Neural cell (in vitro differentiated cells): Measurements from ENCODE around the gene ZC3H12D. TPM values are rescaled to one million over a fixed set of nuclear protein-coding genes. Genes with fewer than 3 reads are reported as not detected.

ENCODE experiments used
- H2AFZ ChIP-seq: fragments of 200-600, 300-800 bp; sonication (generic), shearing (Covaris generic); 2 replicates; pipeline ENCODE4 v1.6.0; 2014; ENCODE audit warnings: low read depth, mild to moderate bottlenecking, antibody characterized with exemption, low read length, moderate library complexity
- H3F3A ChIP-seq: fragments of 200-600 bp; shearing (Covaris generic); 2 replicates; pipeline ENCODE4 v1.6.1; 2016; ENCODE audit warnings: mild to moderate bottlenecking, moderate library complexity, mixed read lengths, antibody characterized with exemption, low read length; ENCODE audit not compliant: insufficient read depth, poor library complexity, severe bottlenecking
- H3K27ac ChIP-seq: fragments of 200-600, 300-800 bp; sonication (generic), shearing (Covaris generic); 2 replicates; pipeline ENCODE4 v1.5.1; 2014; ENCODE audit warnings: mild to moderate bottlenecking, low read length, moderate library complexity
- H3K27me3 ChIP-seq: fragments of 300-800, 200-600 bp; sonication (generic), shearing (Covaris generic); 2 replicates; pipeline ENCODE4 v1.6.0; 2014; ENCODE audit warnings: mild to moderate bottlenecking, low read depth, low read length, moderate library complexity; ENCODE audit not compliant: insufficient read depth
- H3K36me3 ChIP-seq: fragments of 300-800, 200-600 bp; sonication (generic), shearing (Covaris generic); 2 replicates; pipeline ENCODE4 v1.5.1; 2014; ENCODE audit warnings: mild to moderate bottlenecking, antibody characterized with exemption, low read length, moderate library complexity; ENCODE audit not compliant: insufficient read depth
- H3K4me2 ChIP-seq: fragments of 300-800, 200-600 bp; sonication (generic), shearing (Covaris generic); 2 replicates; pipeline ENCODE4 v1.6.0; 2014; ENCODE audit warnings: mild to moderate bottlenecking, low read length
- H3K4me3 ChIP-seq: fragments of 300-800, 200-600 bp; sonication (generic), shearing (Covaris generic); 2 replicates; pipeline ENCODE4 v1.5.1; 2014; ENCODE audit warnings: mild to moderate bottlenecking, low read length, moderate library complexity
- H3K79me2 ChIP-seq: fragments of 200-600 bp; shearing (Covaris generic); replicated peaks from 2 replicates; pipeline ENCODE4 v1.6.0; 2014; ENCODE audit warnings: mild to moderate bottlenecking, low read length, moderate library complexity; ENCODE audit not compliant: insufficient read depth
- H3K9ac ChIP-seq: fragments of 300-800, 200-600 bp; sonication (generic), shearing (Covaris generic); 2 replicates; pipeline ENCODE4 v1.6.1; 2016; ENCODE audit warnings: mild to moderate bottlenecking, low read length, mixed read lengths
- H3K9me2 ChIP-seq: fragments of 200-600 bp; shearing (Covaris generic); 2 replicates; pipeline ENCODE4 v1.6.1; 2016; ENCODE audit warnings: mild to moderate bottlenecking, low read length, mixed read lengths; ENCODE audit not compliant: insufficient read depth
- H3K9me3 ChIP-seq: fragments of 200-600, 300-800 bp; sonication (generic), shearing (Covaris generic); 2 replicates; pipeline ENCODE4 v1.6.1; 2016; ENCODE audit warnings: mild to moderate bottlenecking, mixed run types, low read length, moderate library complexity, mixed read lengths
- H4K20me1 ChIP-seq: fragments of 200-600 bp; shearing (Covaris generic); 2 replicates; pipeline ENCODE4 v1.6.1; 2016; ENCODE audit warnings: mild to moderate bottlenecking, mixed run types; ENCODE audit not compliant: insufficient read depth
- CTCF ChIP-seq: fragments of 450-650 bp; IDR thresholded peaks from 2 replicates; pipeline ENCODE4 v1.5.1; 2014; ENCODE audit warnings: antibody characterized with exemption, mild to moderate bottlenecking, moderate library complexity; ENCODE audit not compliant: poor library complexity, severe bottlenecking
- EP300 ChIP-seq: fragments of 450-650 bp; conservative IDR thresholded peaks from 2 replicates; pipeline ENCODE4 v1.6.1; 2014; ENCODE audit warnings: antibody characterized with exemption, mild to moderate bottlenecking, moderate library complexity; ENCODE audit not compliant: poor library complexity, severe bottlenecking
- EZH2 ChIP-seq: fragments of 200-600, 300-800 bp; shearing (Covaris generic), sonication (generic); IDR thresholded peaks from 2 replicates; pipeline ENCODE4 v1.6.1; 2014; ENCODE audit warnings: antibody characterized with exemption, low read length, borderline replicate concordance, mild to moderate bottlenecking; ENCODE audit not compliant: insufficient read depth, poor library complexity, severe bottlenecking
- MXI1 ChIP-seq: fragments of 450-650 bp; conservative IDR thresholded peaks from 2 replicates; pipeline ENCODE4 v1.6.1; 2014; ENCODE audit warnings: antibody characterized with exemption, mild to moderate bottlenecking; ENCODE audit not compliant: poor library complexity, severe bottlenecking
- POLR2AphosphoS5 ChIP-seq: IDR thresholded peaks from 2 replicates; pipeline ENCODE4 v1.6.1; 2012
- RAD21 ChIP-seq: fragments of 450-650 bp; conservative IDR thresholded peaks from 2 replicates; pipeline ENCODE4 v1.6.1; 2014; ENCODE audit warnings: antibody characterized with exemption, mild to moderate bottlenecking, moderate library complexity
- REST ChIP-seq: IDR thresholded peaks from 2 replicates; pipeline ENCODE4 v1.6.1; 2012; ENCODE audit warnings: borderline replicate concordance
- SMC3 ChIP-seq: fragments of 450-650 bp; conservative IDR thresholded peaks from 2 replicates; pipeline ENCODE4 v1.6.1; 2014; ENCODE audit warnings: antibody characterized with exemption, mild to moderate bottlenecking, moderate library complexity; ENCODE audit not compliant: poor library complexity
- TAF1 ChIP-seq: IDR thresholded peaks from 2 replicates; pipeline ENCODE4 v1.6.1; 2012; ENCODE audit warnings: low read depth
- polyA plus RNA-seq: library from polyadenylated mRNA; depleted of rRNA; stranded (reverse); fragments of >200 nt; gene quantifications from 2 replicates; pipeline ENCODE4 v1.2.3, GENCODE V29; 2014

ZC3H12D gene
- polyA plus RNA-seq, 1 donor from 2014 or later: 1.0 TPM

DNA sequence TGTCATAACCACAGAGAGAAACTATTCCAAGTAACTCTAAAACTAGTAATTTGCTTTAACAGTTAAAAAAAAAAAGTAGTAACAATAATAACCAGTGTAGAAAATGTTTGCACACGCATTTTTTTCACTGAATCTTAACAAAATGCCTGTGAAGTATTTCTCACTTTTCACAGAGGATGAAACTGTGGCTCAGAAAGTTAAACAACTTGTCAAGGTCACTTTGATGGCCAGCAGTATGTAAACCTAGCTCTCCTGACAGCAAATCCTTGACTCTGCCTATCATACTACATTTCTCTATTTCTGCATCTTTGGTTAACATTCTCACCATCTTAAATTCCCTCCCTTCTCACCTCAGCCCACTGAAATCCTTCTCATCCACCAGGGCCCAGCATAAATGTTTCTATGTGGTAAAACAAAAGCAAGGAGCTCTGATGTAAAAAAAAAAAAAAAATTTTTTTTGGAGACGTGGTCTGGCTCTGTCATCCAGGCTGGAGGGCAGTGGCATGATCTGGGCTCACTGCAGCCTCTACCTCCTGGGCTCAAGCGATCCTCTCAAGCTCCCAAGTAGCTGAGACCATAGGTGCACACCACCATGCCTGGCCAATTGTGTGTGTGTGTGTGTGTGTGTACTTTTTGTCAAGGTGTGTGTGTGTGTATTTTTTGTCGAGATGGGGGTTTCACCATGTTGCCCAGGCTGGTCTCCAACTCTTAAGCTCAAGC lies 26.1 kb upstream of the ZC3H12D start:
- H4K20me1 ChIP-seq: no peaks in the 10 kb centered on the region
- no peak for TF ChIP-seq RAD21
- no peak for TF ChIP-seq REST
- no peak for TF ChIP-seq POLR2AphosphoS5
- no peak for TF ChIP-seq EZH2
- TF ChIP-seq SMC3: no peak
- no peak for TF ChIP-seq MXI1
- TF ChIP-seq TAF1: no peak

GRCh38 chr6:149508485-149508884 lies 23.7 kb upstream of the ZC3H12D start:
- Histone ChIP-seq H3K79me2 (no peaks in the 10 kb centered on the region), H3K9me2 (no peaks in the 10 kb centered on the region), H4K20me1 (no peaks in the 10 kb centered on the region), H3K9ac (no peak overlapping the region), H3K27me3 (no peaks in the 10 kb centered on the region), H3F3A (no peaks in the 10 kb centered on the region), H3K36me3 (no peaks in the 10 kb centered on the region), H3K4me2 (no peak overlapping the region), H3K9me3 (no peaks in the 10 kb centered on the region), H2AFZ (no peak overlapping the region), H3K4me3 (no peak overlapping the region), H3K27ac (no peak overlapping the region)
- no peak for TF ChIP-seq MXI1

More for the DNA sequence above, 26.1 kb upstream of the ZC3H12D start:
- Histone ChIP-seq H3K9me2 (no peaks in the 10 kb centered on the region), H3K9me3 (no peaks in the 10 kb centered on the region), H3K4me2 (no peak overlapping the region), H3F3A (no peaks in the 10 kb centered on the region), H3K9ac (no peak overlapping the region), H2AFZ (no peak overlapping the region), H3K79me2 (no peaks in the 10 kb centered on the region), H3K27me3 (no peaks in the 10 kb centered on the region), H3K27ac (no peak overlapping the region), H3K36me3 (peaks cover 5% of the 10 kb centered on the region), H3K4me3 (no peak overlapping the region)

GRCh38 chr6:149503872-149504271 lies 19.1 kb upstream of the ZC3H12D start:
- TF ChIP-seq EP300 (no peak), MXI1 (no peak), TAF1 (no peak), CTCF (no peak), RAD21 (no peak), SMC3 (no peak), POLR2AphosphoS5 (no peak), REST (no peak), EZH2 (no peak)
- no peaks in the 10 kb centered on the region for H3K9me3 ChIP-seq
- H3K27me3 ChIP-seq: no peaks in the 10 kb centered on the region
- no peaks in the 10 kb centered on the region for H3F3A ChIP-seq
- no peak overlapping the region for H3K27ac ChIP-seq
- no peak overlapping the region for H2AFZ ChIP-seq
- no peak overlapping the region for H3K9ac ChIP-seq
- H3K79me2 ChIP-seq: no peaks in the 10 kb centered on the region
- no peaks in the 10 kb centered on the region for H3K36me3 ChIP-seq
- H3K9me2 ChIP-seq: no peaks in the 10 kb centered on the region
- H3K4me2 ChIP-seq: no peak overlapping the region
- no peaks in the 10 kb centered on the region for H4K20me1 ChIP-seq
- H3K4me3 ChIP-seq: no peak overlapping the region
